GM19043 (cell line): ENCODE results near the gene ESPL1.

Source experiments
- ATAC-seq: cut with Tn5 transposase; IDR thresholded peaks from one replicate; pipeline ENCODE4 v1.9.1; 2021; ENCODE audit warnings: low read depth; ENCODE audit not compliant: unreplicated experiment

The ESPL1 gene

GRCh38 chr12:53230108-53230845, 37.8 kb upstream of the ESPL1 start:
- no peak for ATAC-seq

- ATAC-seq: no peak
Measured at GRCh38 chr12:53231671-53231920, 36.5 kb upstream of the ESPL1 start.

GRCh38 chr12:53231921-53232645, 36.0 kb upstream of the ESPL1 start, which contains the start of gene RARG:
Gene RARG, minus strand, starts transcription at chr12:53232209. Its CDS starts 4,664 bp downstream, at chr12:53227545.
- ATAC-seq: no peak

GRCh38 chr12:53232646-53233461, 35.2 kb upstream of the ESPL1 start:
- ATAC-seq: no peak

- ATAC-seq: no peak
Measured at GRCh38 chr12:53233671-53234121, 34.4 kb upstream of the ESPL1 start.

- no peak for ATAC-seq
Measured at GRCh38 chr12:53234271-53234914, 33.7 kb upstream of the ESPL1 start.

- no peak for ATAC-seq
Measured at GRCh38 chr12:53235164-53235563, 32.9 kb upstream of the ESPL1 start.

- ATAC-seq: no peak
Measured at GRCh38 chr12:53235742-53236442, 32.2 kb upstream of the ESPL1 start.

- no peak for ATAC-seq
Measured at GRCh38 chr12:53236443-53237111, 31.5 kb upstream of the ESPL1 start.

- ATAC-seq: no peak
Measured at GRCh38 chr12:53239643-53240258, 28.3 kb upstream of the ESPL1 start.

- ATAC-seq: no peak
Measured at GRCh38 chr12:53241623-53242412, 26.3 kb upstream of the ESPL1 start.

- ATAC-seq: no peak
Measured at GRCh38 chr12:53244337-53244736, 23.8 kb upstream of the ESPL1 start.

- ATAC-seq: no peak
Measured at GRCh38 chr12:53245286-53245685, 22.8 kb upstream of the ESPL1 start.

- peak; percentile 70 for ATAC-seq
Measured at GRCh38 chr12:53251477-53252348, 16.4 kb upstream of the ESPL1 start.

- no peak for ATAC-seq
Measured at GRCh38 chr12:53252349-53252916, 15.7 kb upstream of the ESPL1 start.

- ATAC-seq: no peak
Measured at GRCh38 chr12:53253298-53253697, 14.8 kb upstream of the ESPL1 start.

GRCh38 chr12:53254816-53255545, 13.1 kb upstream of the ESPL1 start:
- no peak for ATAC-seq
